Smooth muscle cell (in vitro differentiated cells): Measurements from ENCODE around the gene VDAC1. TPM values are rescaled to one million over a fixed set of nuclear protein-coding genes. Genes with fewer than 3 reads are reported as not detected.

Experiments
- DNase-seq: peaks from one replicate; lab custom pipeline; 2025; ENCODE audit not compliant: unreplicated experiment; lab: John Stamatoyannopoulos, UW
- H2AFZ ChIP-seq: fragments of 200-600 bp; sonication (generic); 2 replicates; pipeline ENCODE4 v1.6.0; 2016; ENCODE audit warnings: antibody characterized with exemption, low read depth, mild to moderate bottlenecking
- H3F3A ChIP-seq: fragments of 200-600 bp; sonication (generic); 2 replicates; pipeline ENCODE4 v1.6.0; 2017; ENCODE audit warnings: antibody characterized with exemption, low read depth
- H3K27ac ChIP-seq: fragments of 200-600 bp; sonication (generic); 2 replicates; pipeline ENCODE4 v1.5.1; 2016; ENCODE audit warnings: low read depth, mild to moderate bottlenecking
- H3K27me3 ChIP-seq: fragments of 200-600 bp; sonication (generic); 2 replicates; pipeline ENCODE4 v1.6.1; 2016; ENCODE audit warnings: low read depth, mild to moderate bottlenecking
- H3K36me3 ChIP-seq: fragments of 200-600 bp; sonication (generic); 2 replicates; pipeline ENCODE4 v1.5.1; 2016; ENCODE audit warnings: low read depth
- H3K4me1 ChIP-seq: fragments of 200-600 bp; sonication (generic); 2 replicates; pipeline ENCODE4 v1.5.1; 2016; ENCODE audit warnings: low read depth
- H3K4me2 ChIP-seq: fragments of 200-600 bp; sonication (generic); 2 replicates; pipeline ENCODE4 v1.6.0; 2016; ENCODE audit warnings: mild to moderate bottlenecking
- H3K4me3 ChIP-seq: fragments of 200-600 bp; sonication (generic); 2 replicates; pipeline ENCODE4 v1.5.1; 2016; ENCODE audit warnings: mild to moderate bottlenecking
- H3K79me2 ChIP-seq: fragments of 200-600 bp; sonication (generic); 2 replicates; pipeline ENCODE4 v1.6.0; 2016; ENCODE audit warnings: low read depth, mild to moderate bottlenecking
- H3K9ac ChIP-seq: fragments of 200-600 bp; sonication (generic); 2 replicates; pipeline ENCODE4 v1.6.0; 2016; ENCODE audit warnings: low read depth
- H3K9me3 ChIP-seq: fragments of 200-600 bp; sonication (generic); replicated peaks from 2 replicates; pipeline ENCODE4 v1.5.1; 2016; ENCODE audit warnings: low read depth
- H4K20me1 ChIP-seq: fragments of 200-600 bp; sonication (generic); 2 replicates; pipeline ENCODE4 v1.6.0; 2016; ENCODE audit warnings: low read depth
- CTCF ChIP-seq: fragments of 200-600 bp; sonication (generic); IDR thresholded peaks from 2 replicates; pipeline ENCODE4 v1.5.1; 2017; ENCODE audit warnings: borderline replicate concordance, mild to moderate bottlenecking, antibody characterized with exemption; ENCODE audit not compliant: insufficient read depth, poor library complexity, severe bottlenecking
- WGBS: methylation state at CpG from one replicate; pipeline ENCODE4 v1.1.7; 2016; ENCODE audit warnings: low lambda C conversion rate; 5-methylcytosine and 5-hydroxymethylcytosine counted together
- polyA plus RNA-seq: library from polyadenylated mRNA; unstranded; fragments of >200 nt; fragmentation: Nextera tagmentation; extraction: Ambion mirVana; gene quantifications from 2 replicates; pipeline ENCODE4 v1.2.1, GENCODE V29; 2016
- total RNA-seq: library from RNA; depleted of rRNA; stranded (reverse); fragments of >200 nt; gene quantifications from 2 replicates; pipeline ENCODE4 v1.2.3, GENCODE V29; 2014

VDAC1 gene
- total and polyA plus RNA-seq, 2 experiments from 2014 or later = 221 to 252 TPM

- Histone ChIP-seq H3K27me3 (no peaks in the 10 kb centered on the region), H3K4me3 (no peak overlapping the region), H3K9ac (no peak overlapping the region), H3K27ac (no peak overlapping the region), H3K4me2 (no peak overlapping the region), H2AFZ (no peak overlapping the region), H3K4me1 (no peaks in the 10 kb centered on the region), H3K36me3 (no peaks in the 10 kb centered on the region), H3K79me2 (no peaks in the 10 kb centered on the region), H3K9me3 (no peaks in the 10 kb centered on the region), H4K20me1 (no peaks in the 10 kb centered on the region), H3F3A (no peaks in the 10 kb centered on the region)
- TF ChIP-seq CTCF = no peak
- 58% methylated on average over 16 of the region's 16 CpGs for WGBS
- no peak for DNase-seq
Measured at GRCh38 chr5:133930061-133930812, 74.5 kb downstream of the VDAC1 start.

GRCh38 chr5:133928587-133929393, 76.0 kb downstream of the VDAC1 start:
- Histone ChIP-seq H3K36me3 (no peaks in the 10 kb centered on the region), H3F3A (no peaks in the 10 kb centered on the region), H3K79me2 (no peaks in the 10 kb centered on the region), H3K9ac (no peak overlapping the region), H3K4me2 (no peak overlapping the region), H3K27me3 (peaks cover 3% of the 10 kb centered on the region), H3K4me3 (no peak overlapping the region), H2AFZ (no peak overlapping the region), H3K27ac (no peak overlapping the region), H4K20me1 (no peaks in the 10 kb centered on the region), H3K4me1 (no peaks in the 10 kb centered on the region), H3K9me3 (no peaks in the 10 kb centered on the region)
- DNase-seq = no peak
- TF ChIP-seq CTCF = no peak
- 94% methylated on average over 9 of the region's 9 CpGs for whole genome bisulfite sequencing

GRCh38 chr5:133927300-133928180, 77.2 kb downstream of the VDAC1 start:
- no peaks in the 10 kb centered on the region for H3K79me2 ChIP-seq
- no peak overlapping the region for H3K9ac ChIP-seq
- H3F3A ChIP-seq = no peaks in the 10 kb centered on the region
- no peak overlapping the region for H3K4me3 ChIP-seq
- DNase-seq = no peak
- no peaks in the 10 kb centered on the region for H4K20me1 ChIP-seq
- no peaks in the 10 kb centered on the region for H3K36me3 ChIP-seq
- H3K27me3 ChIP-seq = peaks cover 3% of the 10 kb centered on the region
- no peak overlapping the region for H2AFZ ChIP-seq
- no peak overlapping the region for H3K4me2 ChIP-seq
- H3K4me1 ChIP-seq = no peaks in the 10 kb centered on the region
- H3K27ac ChIP-seq = no peak overlapping the region
- TF ChIP-seq CTCF = no peak
- 93% methylated on average over 13 of the region's 13 CpGs for WGBS
- H3K9me3 ChIP-seq = no peaks in the 10 kb centered on the region
